HG03095 (cell line): ENCODE results near the gene NPSR1.

Experiments used
- ATAC-seq: cut with Tn5 transposase; IDR thresholded peaks from one replicate; pipeline ENCODE4 v1.9.1; 2021; ENCODE audit warnings: moderate library complexity; ENCODE audit not compliant: unreplicated experiment

Gene NPSR1

GRCh38 chr7:34720289-34720688 lies 62.3 kb downstream of the NPSR1 start:
- ATAC-seq = no peak

- ATAC-seq = no peak
Measured at GRCh38 chr7:34723338-34723737, 65.3 kb downstream of the NPSR1 start.

GRCh38 chr7:34723866-34724490 lies 66.0 kb downstream of the NPSR1 start:
- ATAC-seq = no peak

GRCh38 chr7:34726221-34726620 lies 68.2 kb downstream of the NPSR1 start:
- no peak for ATAC-seq

- no peak for ATAC-seq
Measured at GRCh38 chr7:34727464-34727995, 69.5 kb downstream of the NPSR1 start.

GRCh38 chr7:34728156-34728555 lies 70.1 kb downstream of the NPSR1 start:
- no peak for ATAC-seq

GRCh38 chr7:34734771-34735170 lies 76.8 kb downstream of the NPSR1 start:
- no peak for ATAC-seq

GRCh38 chr7:34735526-34735925 lies 77.5 kb downstream of the NPSR1 start:
- ATAC-seq = no peak

- ATAC-seq = no peak
Measured at GRCh38 chr7:34739651-34740300, 81.8 kb downstream of the NPSR1 start.

- no peak for ATAC-seq
Measured at GRCh38 chr7:34740840-34741239, 82.8 kb downstream of the NPSR1 start.

- ATAC-seq = no peak
Measured at GRCh38 chr7:34747176-34747781, 89.3 kb downstream of the NPSR1 start.

- peak; percentile 42 for ATAC-seq
Measured at GRCh38 chr7:34747867-34748727, 90.1 kb downstream of the NPSR1 start.

- ATAC-seq = no peak
Measured at GRCh38 chr7:34748728-34749089, 90.7 kb downstream of the NPSR1 start.

- ATAC-seq = no peak
Measured at GRCh38 chr7:34749446-34749845, 91.4 kb downstream of the NPSR1 start.

- no peak for ATAC-seq
Measured at GRCh38 chr7:34750209-34750608, 92.2 kb downstream of the NPSR1 start.

- ATAC-seq = no peak
Measured at GRCh38 chr7:34750636-34751035, 92.6 kb downstream of the NPSR1 start.

- ATAC-seq = no peak
Measured at GRCh38 chr7:34751725-34752643, 94.0 kb downstream of the NPSR1 start.

GRCh38 chr7:34752929-34753328 lies 94.9 kb downstream of the NPSR1 start:
- no peak for ATAC-seq

- no peak for ATAC-seq
Measured at GRCh38 chr7:34755008-34755407, 97.0 kb downstream of the NPSR1 start.

- no peak for ATAC-seq
Measured at GRCh38 chr7:34756025-34756437, 98.0 kb downstream of the NPSR1 start.
